Kidney (tissue), 14 donors: Measurements from ENCODE around the gene GRPEL1. TPM values are rescaled to one million over a fixed set of nuclear protein-coding genes. Genes with fewer than 3 reads are reported as not detected.
"Not testable (repeated sequence)": the region's sequence is repeated elsewhere in the genome, so short reads cannot be mapped to it uniquely, and the experiment has no call there.

Experiments
- DNase-seq, 5 donors: peaks; one replicate each; pipeline ENCODE4 v3.0.0-alpha.2; 2013 to 2020
- FAIRE-seq: peaks from 2 replicates; lab custom pipeline; 2012; peaks lifted over from hg19 to GRCh38; lab: Jason Lieb, UNC
- H3K27ac ChIP-seq, 2 donors: one replicate each; pipeline ENCODE4 v1.7.0; 2013; ENCODE audit warnings: low read depth in 2 of 2, low read length in 2 of 2, inconsistent platforms in 1 of 2
- H3K27me3 ChIP-seq: one replicate; pipeline ENCODE4 v1.7.1; 2013; ENCODE audit warnings: low read length, inconsistent platforms; ENCODE audit not compliant: control insufficient read depth, insufficient read depth
- H3K36me3 ChIP-seq, 3 donors: one replicate each; pipeline versions ENCODE4 v1.7.0 to v1.7.1; 2013; ENCODE audit warnings: low read length in 3 of 3, control low read depth in 1 of 3, inconsistent platforms in 1 of 3; ENCODE audit not compliant: insufficient read depth in 3 of 3, control insufficient read depth in 2 of 3
- H3K4me1 ChIP-seq, 3 donors: one replicate each; pipeline versions ENCODE4 v1.7.0 to v1.7.1; 2013; ENCODE audit warnings: low read length in 3 of 3, inconsistent platforms in 1 of 3, low read depth in 1 of 3; ENCODE audit not compliant: control insufficient read depth in 2 of 3, insufficient read depth in 2 of 3
- H3K4me3 ChIP-seq, 3 donors: one replicate each; pipeline versions ENCODE4 v1.7.0 to v1.8.1; 2013; ENCODE audit warnings: low read length in 3 of 3, control low read depth in 1 of 3, inconsistent platforms in 1 of 3
- H3K9ac ChIP-seq, 3 donors: one replicate each; pipeline versions ENCODE4 v1.7.0 to v1.7.1; 2013; ENCODE audit warnings: low read length in 3 of 3, control low read depth in 1 of 3, inconsistent platforms in 1 of 3
- H3K9me3 ChIP-seq, 3 donors: one replicate each; pipeline versions ENCODE4 v1.7.0 to v1.7.1; 2013; ENCODE audit warnings: low read length in 3 of 3, control low read depth in 1 of 3, inconsistent platforms in 1 of 3; ENCODE audit not compliant: control insufficient read depth in 2 of 3, insufficient read depth in 1 of 3
- intact Hi-C: fragments of 100-400 bp; cut with DNase I; formaldehyde crosslinking; loops from one replicate; pipeline ENCODE4 v1.11.1; 2022
- polyA plus RNA-seq: library from polyadenylated mRNA; stranded (reverse); fragments of 350-450 nt; fragmentation: Illumina TruSeq; extraction: RNeasy Lipid Tissue Mini Kit (QIAGEN cat#74804); gene quantifications from one replicate; pipeline ENCODE4 v1.2.3, GENCODE V29; 2014; ENCODE audit warnings: low read depth, low replicate concordance; ENCODE audit not compliant: insufficient read depth
- total RNA-seq: library from RNA; stranded (reverse); fragmentation: NEBNext Ultra II Directional; extraction: Animal tissue kit (Norgen Biotek cat#: 25700); gene quantifications from one replicate; pipeline ENCODE4 v1.2.1, GENCODE V29; 2021
- TF ChIP-seq, protein P1 (sequence below): IDR thresholded peaks from 3 replicates; pipeline ENCODE4 v1.5.1; 2012; ENCODE audit warnings: mild to moderate bottlenecking, moderate library complexity, borderline replicate concordance; ENCODE audit not compliant: insufficient read depth; ENCODE audit errors: extremely low read depth
- donor health status: control.
- donor health status: control.
- donor health status: control.
- donor health status: control.
- donor health status: control.
- donor health status: DM: yes; HTN: yes; CAD: no.
- donor health status: Normal renal cell carcinoma (clear cell type).

Gene GRPEL1
- total and polyA plus RNA-seq, 2 donors from 2014 or later, result 27.4 to 84.9 TPM

DNA sequence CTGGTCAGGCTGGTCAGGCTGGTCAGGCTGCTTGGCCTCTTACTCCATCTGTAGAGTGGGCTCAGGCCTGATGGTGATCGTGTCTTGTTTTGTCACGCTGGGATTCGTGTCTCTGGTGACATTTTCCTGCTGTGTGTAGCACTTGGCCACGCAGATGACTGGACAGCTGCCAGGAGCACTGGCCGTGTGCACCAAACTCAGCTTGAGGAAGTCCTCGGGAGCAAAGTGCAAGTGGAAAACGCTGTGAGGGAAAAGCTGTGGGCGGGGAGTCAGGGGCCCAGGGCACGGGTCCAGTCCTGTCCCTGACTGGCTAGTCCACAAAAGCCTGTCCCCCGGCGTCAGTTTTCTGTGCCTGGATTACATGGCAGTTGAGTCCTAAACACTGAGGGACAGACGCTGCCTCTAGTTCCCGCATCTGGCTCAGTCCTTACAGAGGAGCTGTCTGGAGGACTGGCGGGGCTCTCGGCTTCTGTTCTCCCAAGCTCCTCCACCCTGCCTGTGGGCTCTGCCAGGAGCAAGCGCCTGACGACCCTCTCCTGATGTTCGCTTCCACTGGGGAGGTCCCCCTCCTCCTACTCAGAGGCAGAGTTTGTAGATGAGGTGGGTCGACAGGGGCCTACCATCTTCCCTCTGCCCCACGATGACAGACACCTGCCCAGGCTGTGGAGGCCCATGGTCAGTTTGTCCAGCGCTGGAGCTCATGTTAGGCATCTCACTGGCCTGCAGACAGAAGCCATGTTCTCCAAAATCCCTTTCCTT, 35.9 kb upstream of the GRPEL1 start:
- intact Hi-C loops, result no loop called here
- H3K27ac ChIP-seq, result peak overlapping the region; percentile 71 to 73
- H3K4me3 ChIP-seq, result peak overlapping the region; percentile 35 to 91 (median 65)
- H3K9ac ChIP-seq, result peak overlapping the region in 1 of 3 donors; percentile 12
- DNase-seq (peak; percentile 77 to 94 (median 85)), FAIRE-seq (no peak)
- H3K36me3 ChIP-seq, result no peaks in the 10 kb centered on the region
- TF ChIP-seq, protein P1, sequence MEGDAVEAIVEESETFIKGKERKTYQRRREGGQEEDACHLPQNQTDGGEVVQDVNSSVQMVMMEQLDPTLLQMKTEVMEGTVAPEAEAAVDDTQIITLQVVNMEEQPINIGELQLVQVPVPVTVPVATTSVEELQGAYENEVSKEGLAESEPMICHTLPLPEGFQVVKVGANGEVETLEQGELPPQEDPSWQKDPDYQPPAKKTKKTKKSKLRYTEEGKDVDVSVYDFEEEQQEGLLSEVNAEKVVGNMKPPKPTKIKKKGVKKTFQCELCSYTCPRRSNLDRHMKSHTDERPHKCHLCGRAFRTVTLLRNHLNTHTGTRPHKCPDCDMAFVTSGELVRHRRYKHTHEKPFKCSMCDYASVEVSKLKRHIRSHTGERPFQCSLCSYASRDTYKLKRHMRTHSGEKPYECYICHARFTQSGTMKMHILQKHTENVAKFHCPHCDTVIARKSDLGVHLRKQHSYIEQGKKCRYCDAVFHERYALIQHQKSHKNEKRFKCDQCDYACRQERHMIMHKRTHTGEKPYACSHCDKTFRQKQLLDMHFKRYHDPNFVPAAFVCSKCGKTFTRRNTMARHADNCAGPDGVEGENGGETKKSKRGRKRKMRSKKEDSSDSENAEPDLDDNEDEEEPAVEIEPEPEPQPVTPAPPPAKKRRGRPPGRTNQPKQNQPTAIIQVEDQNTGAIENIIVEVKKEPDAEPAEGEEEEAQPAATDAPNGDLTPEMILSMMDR, result no peak
- peaks cover 0 to 22% (median 0%) of the 10 kb centered on the region in 3 donors for H3K4me1 ChIP-seq
- no peaks in the 10 kb centered on the region for H3K9me3 ChIP-seq
- H3K27me3 ChIP-seq, result no peaks in the 10 kb centered on the region

DNA sequence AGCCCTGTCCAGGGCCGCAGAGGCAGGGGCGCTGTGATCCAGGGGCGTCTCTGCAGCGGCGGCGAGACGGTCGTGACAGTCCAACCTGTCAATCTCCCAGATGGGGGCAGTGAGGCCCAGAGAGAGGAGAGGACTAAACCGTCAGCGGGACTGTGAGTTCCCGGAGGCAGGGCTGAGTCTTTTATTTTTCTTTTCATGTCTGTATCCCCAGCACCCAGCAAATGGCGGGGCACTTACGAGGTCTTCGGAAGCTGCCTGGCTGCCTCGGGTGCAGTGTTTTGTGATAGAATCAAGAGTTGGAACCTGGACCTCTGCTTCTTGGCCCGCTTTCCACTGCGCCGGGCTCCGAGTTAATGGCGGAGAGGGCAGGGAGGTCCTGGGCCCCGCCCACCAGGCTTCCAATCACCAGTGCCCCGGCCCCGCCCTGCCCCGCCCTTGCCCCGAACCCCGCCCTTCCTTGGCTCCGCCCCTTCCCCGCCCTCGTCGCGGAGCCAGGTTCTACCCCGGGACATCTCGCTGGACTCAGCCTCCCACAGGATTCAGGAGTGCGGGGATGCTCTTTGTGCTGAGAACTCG, 35.3 kb upstream of the GRPEL1 start:
- intact Hi-C loops, result no loop called here
- no peaks in the 10 kb centered on the region for H3K9me3 ChIP-seq
- FAIRE-seq, result no peak
- H3K27me3 ChIP-seq, result no peaks in the 10 kb centered on the region
- H3K36me3 ChIP-seq, result no peaks in the 10 kb centered on the region
- peaks cover 0 to 22% (median 0%) of the 10 kb centered on the region in 3 donors for H3K4me1 ChIP-seq
- peak overlapping the region; percentile 73 to 85 for H3K27ac ChIP-seq
- TF ChIP-seq, protein P1, result no peak
- peak overlapping the region; percentile 10 to 78 (median 75) for H3K9ac ChIP-seq
- DNase-seq, result peak; percentile 86 to 97 (median 89)
- H3K4me3 ChIP-seq, result peak overlapping the region; percentile 55 to 91 (median 83)

DNA sequence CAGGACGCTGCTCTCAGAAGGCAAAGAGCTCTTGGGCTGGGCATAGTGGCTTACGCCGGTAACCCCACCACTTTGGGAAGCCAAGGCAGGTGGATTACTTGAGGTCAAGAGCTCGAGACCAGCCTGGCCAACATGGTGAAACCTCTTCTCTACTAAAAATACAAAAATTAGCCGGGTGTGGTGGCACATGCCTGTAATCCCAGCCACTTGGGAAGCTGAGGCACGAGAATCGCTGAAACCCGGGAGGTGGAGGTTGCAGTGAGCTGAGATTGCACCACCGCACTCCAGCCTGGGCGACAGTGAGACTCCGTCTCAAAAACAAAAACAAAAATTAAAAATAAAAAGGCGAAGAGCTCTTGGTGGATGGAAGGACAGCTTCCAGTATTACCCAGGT, 34.6 kb upstream of the GRPEL1 start:
- FAIRE-seq, H3K27me3 ChIP-seq, H3K36me3 ChIP-seq, DNase-seq, H3K9me3 ChIP-seq, intact Hi-C loops: not testable (repeated sequence)
- Histone ChIP-seq H3K4me3 (peak overlapping the region; percentile 55 to 91 (median 83)), H3K9ac (peak overlapping the region in 2 of 3 donors; percentile 75 to 78), H3K27ac (peak overlapping the region; percentile 49 to 85), H3K4me1 (peaks cover 0 to 22% (median 0%) of the 10 kb centered on the region in 3 donors)
